ENCODE results near the gene TEAD4.

TEAD4 gene

DNA sequence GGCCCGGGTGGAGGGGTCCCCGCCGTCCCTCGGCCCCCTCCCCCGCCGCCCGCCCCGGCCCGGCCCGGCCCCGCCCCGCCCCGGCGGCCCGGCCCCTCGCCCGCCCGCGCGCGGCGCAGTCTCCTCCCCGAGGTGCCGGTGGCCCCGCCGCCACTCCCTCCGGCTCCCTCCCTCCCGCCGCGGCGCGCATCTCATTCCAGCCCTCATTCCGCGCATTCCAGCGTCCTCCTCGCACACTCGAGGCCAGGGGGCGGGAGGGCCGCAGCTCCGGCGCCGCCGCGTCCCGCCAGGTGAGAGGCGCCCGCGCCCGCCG is at the start of gene TEAD4:
Gene TEAD4 (plus strand): TSS at position 206 of the 313 bp plus-strand sequence.
- Mint-ChIP-seq H3K27ac (no peak within 1 kb of the TSS), H3K9me3 (no peaks in the 10 kb centered on the region), H3K27me3 (ENCODE audit: low read depth, poor library complexity) (peaks cover 17% of the 10 kb centered on the region), H3K36me3 (ENCODE audit: low read depth) (no peaks in the 10 kb centered on the region), H3K4me1 (peaks cover 51% of the 10 kb centered on the region), H3K4me3 (peak within 1 kb of the TSS; percentile 91)
- TF ChIP-seq, protein P1, sequence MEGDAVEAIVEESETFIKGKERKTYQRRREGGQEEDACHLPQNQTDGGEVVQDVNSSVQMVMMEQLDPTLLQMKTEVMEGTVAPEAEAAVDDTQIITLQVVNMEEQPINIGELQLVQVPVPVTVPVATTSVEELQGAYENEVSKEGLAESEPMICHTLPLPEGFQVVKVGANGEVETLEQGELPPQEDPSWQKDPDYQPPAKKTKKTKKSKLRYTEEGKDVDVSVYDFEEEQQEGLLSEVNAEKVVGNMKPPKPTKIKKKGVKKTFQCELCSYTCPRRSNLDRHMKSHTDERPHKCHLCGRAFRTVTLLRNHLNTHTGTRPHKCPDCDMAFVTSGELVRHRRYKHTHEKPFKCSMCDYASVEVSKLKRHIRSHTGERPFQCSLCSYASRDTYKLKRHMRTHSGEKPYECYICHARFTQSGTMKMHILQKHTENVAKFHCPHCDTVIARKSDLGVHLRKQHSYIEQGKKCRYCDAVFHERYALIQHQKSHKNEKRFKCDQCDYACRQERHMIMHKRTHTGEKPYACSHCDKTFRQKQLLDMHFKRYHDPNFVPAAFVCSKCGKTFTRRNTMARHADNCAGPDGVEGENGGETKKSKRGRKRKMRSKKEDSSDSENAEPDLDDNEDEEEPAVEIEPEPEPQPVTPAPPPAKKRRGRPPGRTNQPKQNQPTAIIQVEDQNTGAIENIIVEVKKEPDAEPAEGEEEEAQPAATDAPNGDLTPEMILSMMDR (IDR thresholded peaks at IDR 0.05) = no peak
- peak; percentile 90 for DNase-seq

DNA sequence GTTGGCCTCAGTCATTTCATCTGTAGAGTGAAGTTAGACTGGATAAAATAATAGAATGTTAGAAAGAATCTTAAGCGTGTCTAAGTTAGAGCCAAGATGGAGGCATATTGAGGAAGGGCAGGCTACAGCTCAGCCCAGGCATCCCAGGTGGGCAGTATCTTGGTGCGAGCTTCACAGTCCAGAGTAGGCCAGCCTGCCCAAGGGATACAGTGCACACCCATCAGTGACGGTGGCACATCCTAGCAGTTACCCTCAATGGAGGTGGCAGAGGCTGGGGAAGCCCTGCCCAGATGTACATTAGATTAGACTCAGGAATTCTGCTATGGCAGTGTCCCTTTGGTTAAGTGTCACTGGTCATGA is 47.0 kb upstream of the TEAD4 start:
- no peak for DNase-seq
- peaks cover 66% of the 10 kb centered on the region for H3K36me3 Mint-ChIP-seq (ENCODE audit: low read depth)
- no peaks in the 10 kb centered on the region for H3K4me1 Mint-ChIP-seq
- no peaks in the 10 kb centered on the region for H3K27me3 Mint-ChIP-seq (ENCODE audit: low read depth, poor library complexity)
- H3K9me3 Mint-ChIP-seq = no peaks in the 10 kb centered on the region
- no peak overlapping the region for H3K4me3 Mint-ChIP-seq
- TF ChIP-seq, protein P1 (IDR thresholded peaks at IDR 0.05) = no peak
- no peak overlapping the region for H3K27ac Mint-ChIP-seq

DNA sequence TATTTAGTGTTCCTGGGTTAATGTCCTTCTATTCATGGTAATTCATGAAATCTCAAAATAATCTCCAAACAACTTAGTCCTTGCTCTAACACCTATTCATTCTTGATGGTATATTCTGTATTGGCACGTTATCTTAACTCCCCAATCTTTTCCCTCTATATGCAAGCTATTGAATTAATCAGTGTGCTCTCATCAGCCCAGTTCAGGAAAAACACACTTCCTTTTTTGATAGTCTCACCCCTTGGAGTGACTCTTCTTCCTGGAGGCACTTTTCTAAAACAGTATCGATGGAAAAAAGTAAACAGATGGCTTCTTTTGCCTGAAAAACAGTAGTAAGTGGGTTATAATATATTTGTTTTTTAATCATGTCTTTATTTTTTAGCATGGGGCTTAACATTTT is 39.9 kb upstream of the TEAD4 start:
- TF ChIP-seq, protein P1 (IDR thresholded peaks at IDR 0.05) = no peak
- no peak overlapping the region for H3K27ac Mint-ChIP-seq
- DNase-seq = no peak
- no peaks in the 10 kb centered on the region for H3K9me3 Mint-ChIP-seq
- H3K4me3 Mint-ChIP-seq = no peak overlapping the region
- H3K36me3 Mint-ChIP-seq (ENCODE audit: low read depth) = peaks cover 78% of the 10 kb centered on the region
- peaks cover 3% of the 10 kb centered on the region for H3K27me3 Mint-ChIP-seq (ENCODE audit: low read depth, poor library complexity)
- H3K4me1 Mint-ChIP-seq = no peaks in the 10 kb centered on the region

DNA sequence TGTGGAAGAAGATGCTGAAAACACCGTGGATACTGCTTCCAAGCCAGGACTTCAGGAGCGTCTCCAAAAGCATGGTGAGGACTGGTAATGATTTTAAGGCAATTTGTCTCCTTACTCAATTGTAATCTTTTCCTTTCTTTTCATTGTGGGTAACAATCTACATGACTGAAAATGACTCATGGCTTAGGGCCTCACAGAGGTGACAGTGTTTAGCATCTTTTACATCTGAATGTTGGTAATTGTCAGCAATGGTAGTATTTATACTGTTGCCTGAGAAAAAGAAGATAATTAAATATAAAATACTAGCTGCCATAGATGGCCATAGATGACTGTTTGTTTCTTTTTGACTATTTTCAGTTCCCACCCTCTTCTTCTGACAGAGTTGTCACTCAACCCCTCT is 36.9 kb upstream of the TEAD4 start:
- peaks cover 73% of the 10 kb centered on the region for H3K36me3 Mint-ChIP-seq (ENCODE audit: low read depth)
- no peak for DNase-seq
- no peak overlapping the region for H3K4me3 Mint-ChIP-seq
- peaks cover 3% of the 10 kb centered on the region for H3K27me3 Mint-ChIP-seq (ENCODE audit: low read depth, poor library complexity)
- TF ChIP-seq, protein P1 (IDR thresholded peaks at IDR 0.05) = no peak
- peak overlapping the region; percentile 49 for H3K27ac Mint-ChIP-seq
- H3K9me3 Mint-ChIP-seq = no peaks in the 10 kb centered on the region
- no peaks in the 10 kb centered on the region for H3K4me1 Mint-ChIP-seq

DNA sequence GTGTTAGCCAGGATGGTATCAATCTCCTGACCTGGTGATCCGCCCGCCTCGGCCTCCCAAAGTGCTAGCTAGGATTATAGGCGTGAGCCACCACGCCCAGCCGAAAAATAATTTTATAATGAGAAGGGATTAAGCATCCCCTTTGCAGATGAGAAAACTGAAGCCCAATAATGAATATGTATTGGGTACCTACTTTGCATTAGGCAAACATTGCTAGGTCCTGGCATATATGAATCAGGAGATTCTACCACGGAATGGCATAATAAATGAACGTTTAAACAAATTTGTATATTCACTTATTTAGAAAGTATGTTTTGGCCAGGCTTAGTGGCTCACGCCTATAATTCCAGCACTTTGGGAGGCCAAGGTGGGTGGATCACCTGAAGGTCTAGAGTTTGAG is 36.1 kb upstream of the TEAD4 start:
- Mint-ChIP-seq H3K4me3 (no peak overlapping the region), H3K9me3 (no peaks in the 10 kb centered on the region), H3K36me3 (ENCODE audit: low read depth) (peaks cover 79% of the 10 kb centered on the region), H3K27ac (no peak overlapping the region), H3K27me3 (ENCODE audit: low read depth, poor library complexity) (peaks cover 3% of the 10 kb centered on the region), H3K4me1 (no peaks in the 10 kb centered on the region)
- DNase-seq = no peak
- TF ChIP-seq, protein P1 (IDR thresholded peaks at IDR 0.05) = no peak

DNA sequence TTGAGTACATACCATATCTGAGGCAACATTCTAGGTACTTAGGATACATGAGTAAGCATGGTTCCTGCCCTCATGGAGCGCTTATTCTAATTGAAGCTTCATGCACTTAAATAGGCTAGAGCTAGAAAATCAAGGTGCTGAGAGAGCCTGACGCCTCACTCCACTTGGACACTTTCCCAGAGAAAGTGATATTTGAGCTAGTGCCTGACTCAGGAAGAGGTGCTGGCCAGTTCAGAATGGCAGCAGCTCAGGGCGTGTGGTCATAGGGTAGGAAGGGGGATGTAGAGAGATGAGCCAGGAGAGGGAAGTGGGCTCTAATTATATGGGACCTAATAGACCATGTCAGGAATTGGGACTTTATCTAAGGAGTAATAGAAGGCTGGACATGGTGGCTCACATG is 35.2 kb upstream of the TEAD4 start:
- Mint-ChIP-seq H3K9me3 (no peaks in the 10 kb centered on the region), H3K4me1 (no peaks in the 10 kb centered on the region), H3K36me3 (ENCODE audit: low read depth) (peaks cover 83% of the 10 kb centered on the region), H3K27me3 (ENCODE audit: low read depth, poor library complexity) (peaks cover 3% of the 10 kb centered on the region), H3K27ac (no peak overlapping the region), H3K4me3 (no peak overlapping the region)
- no peak for DNase-seq
- TF ChIP-seq, protein P1 (IDR thresholded peaks at IDR 0.05) = no peak

All from nephron progenitor cell (in vitro differentiated cells).